ENCODE results near the gene TAS2R19. TPM values are rescaled to one million over a fixed set of nuclear protein-coding genes. Genes with fewer than 3 reads are reported as not detected.

TAS2R19 gene
- total RNA-seq, 2 donors from 2014 or later: 2.9 TPM

DNA sequence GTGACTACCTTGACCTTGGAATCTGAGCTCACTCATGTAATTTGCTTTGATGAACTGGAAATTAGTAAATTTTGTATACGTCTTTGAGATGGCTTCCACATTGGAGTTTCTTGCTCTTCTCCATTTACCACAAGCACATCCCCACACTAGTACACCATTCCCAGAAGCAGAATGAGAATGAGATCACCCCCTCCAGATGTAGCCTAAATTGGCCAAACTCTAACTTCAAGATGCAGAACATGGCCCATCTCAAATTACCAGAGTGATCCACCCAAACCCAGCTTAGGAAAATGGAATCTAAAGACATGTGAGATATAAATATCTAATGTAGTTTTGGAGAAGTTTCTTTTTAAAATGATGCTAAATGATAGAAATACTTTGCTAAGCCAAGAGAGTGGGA is 14.8 kb downstream of the TAS2R19 start:
- ATAC-seq (no peak), DNase-seq (no peak)
- intact Hi-C loops (cut with DNase I, micrococcal nuclease): no loop called here

DNA sequence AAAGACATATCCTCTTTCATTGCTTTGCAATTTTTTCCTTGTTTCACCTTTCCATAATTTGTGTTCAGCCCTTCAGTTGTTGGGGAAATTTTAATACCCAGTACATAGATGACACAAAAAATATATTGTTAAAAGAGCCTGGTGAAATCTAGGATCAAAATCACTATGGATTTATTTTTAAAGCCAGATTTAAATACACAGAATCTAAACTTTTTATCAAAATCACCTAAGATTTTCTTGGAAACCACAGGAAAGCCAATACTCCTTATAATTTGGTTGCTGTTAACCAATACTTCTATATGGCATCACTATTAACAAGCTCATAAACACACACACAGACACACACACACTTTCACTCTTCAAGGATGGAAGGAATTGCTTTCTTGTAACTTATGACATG is 24.2 kb downstream of the TAS2R19 start, which contains the start of gene TAS2R20:
Gene TAS2R20, minus strand, starts transcription at position 101 of the 400 bp plus-strand sequence. CDS start 429 bp downstream, outside the sequence.
- DNase-seq (no peak), ATAC-seq (no peak)
- intact Hi-C loops (cut with DNase I, micrococcal nuclease): no loop called here

DNA sequence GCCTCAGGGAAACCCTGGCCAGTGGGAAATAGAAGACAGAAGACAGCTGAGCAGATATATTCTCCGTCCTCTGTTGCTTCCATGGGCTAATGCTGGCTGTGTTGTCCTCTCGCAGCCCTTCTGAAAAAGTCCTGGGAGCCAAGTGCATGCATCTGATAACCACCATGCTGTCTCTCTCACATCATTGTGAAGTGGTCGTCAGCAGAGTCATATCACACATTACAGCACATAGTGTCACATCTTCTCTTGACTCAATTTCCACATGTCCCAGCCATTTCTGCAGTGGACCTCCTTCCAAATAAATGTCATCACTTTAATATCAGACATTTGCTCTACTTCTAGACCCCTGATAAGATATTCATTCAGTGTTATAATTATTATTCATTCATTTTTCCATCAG is 28.1 kb downstream of the TAS2R19 start:
- ATAC-seq (no peak), DNase-seq (no peak)
- intact Hi-C loops (cut with DNase I, micrococcal nuclease): no loop called here

- no peak for DNase-seq
- intact Hi-C loops (cut with DNase I, micrococcal nuclease): no loop called here
- no peak for ATAC-seq
Observed at GRCh38 chr12:10989107-10989506, 33.3 kb downstream of the TAS2R19 start.

DNA sequence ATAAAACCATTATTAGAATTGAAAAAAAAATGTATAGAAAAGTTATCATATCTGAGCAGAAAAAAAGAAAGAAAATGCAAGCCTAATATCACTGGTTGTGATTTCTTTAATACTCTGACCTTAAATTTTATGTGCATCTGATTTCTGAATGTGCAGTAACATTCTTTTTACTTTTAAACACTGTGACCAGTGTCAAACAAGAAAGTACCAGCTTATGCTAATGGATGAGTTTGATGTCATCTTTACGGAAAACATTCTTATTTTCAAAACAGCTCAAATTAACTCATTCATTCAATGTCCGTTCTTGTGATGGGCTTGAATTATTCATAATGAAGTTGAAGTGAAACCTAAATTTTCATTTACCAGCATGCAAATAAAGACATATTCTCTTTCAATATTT is 35.6 kb downstream of the TAS2R19 start, which contains the start of gene TAS2R50:
Gene TAS2R50, minus strand, starts transcription at position 101 of the 400 bp plus-strand sequence. Its CDS starts 52 bp downstream, at position 49.
- DNase-seq (no peak), ATAC-seq (no peak)
- intact Hi-C loops (cut with DNase I, micrococcal nuclease): no loop called here

DNA sequence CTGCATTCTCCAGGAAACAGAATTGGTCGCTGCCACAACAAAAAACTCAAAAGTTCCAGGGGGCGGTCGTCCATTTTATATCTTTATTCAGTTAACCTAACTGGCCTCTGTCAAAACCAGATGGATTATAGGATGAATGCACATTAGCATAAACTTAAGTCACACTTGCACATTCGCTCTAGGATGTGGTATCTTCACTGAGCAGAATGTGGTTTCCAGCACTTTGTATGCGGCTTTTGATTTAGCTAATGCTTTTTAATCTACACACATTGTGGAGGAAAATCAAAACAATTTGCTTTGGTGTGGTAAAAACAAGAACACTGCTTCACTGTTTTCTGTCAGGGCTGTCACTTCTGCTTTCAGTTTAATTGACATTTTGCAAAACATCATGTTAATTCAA is 40.2 kb downstream of the TAS2R19 start:
- intact Hi-C loops (cut with DNase I, micrococcal nuclease): no loop called here
- ATAC-seq: no peak
- DNase-seq: no peak

DNA sequence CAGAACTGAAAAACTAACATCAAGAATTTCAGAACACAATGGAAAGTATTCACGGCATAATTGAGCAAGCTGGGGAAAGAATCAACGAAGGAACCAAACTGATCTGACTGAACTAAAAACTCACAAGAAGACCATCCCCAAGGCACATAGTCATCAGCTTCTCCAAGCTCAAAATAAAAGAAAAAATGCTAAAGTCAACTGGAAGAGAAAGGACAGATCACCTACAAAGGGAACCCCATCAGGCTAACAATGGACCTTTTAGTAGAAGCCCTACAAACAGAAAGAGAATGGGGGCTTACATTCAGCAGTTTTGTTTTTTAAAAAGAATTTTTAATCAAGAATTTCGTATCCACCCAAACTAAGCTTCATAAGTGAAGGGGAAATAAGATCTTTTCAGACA is 47.5 kb downstream of the TAS2R19 start:
- no peak for ATAC-seq
- no peak for DNase-seq
- intact Hi-C loops (cut with DNase I, micrococcal nuclease): no loop called here

Other genes starting within 250 kb of the TAS2R19 start
- not detected for gene TAS2R7, start 220.0 kb downstream of the TAS2R19 start, total RNA-seq
- not detected for gene TAS2R8, start 215.3 kb downstream of the TAS2R19 start, total RNA-seq
- gene TAS2R9, start 212.5 kb downstream of the TAS2R19 start, total RNA-seq: not detected
- not detected for gene TAS2R10, start 196.3 kb downstream of the TAS2R19 start, total RNA-seq
- 1 to 10 TPM; 1.0 to 2.3 TPM for gene PRR4, start 173.1 kb downstream of the TAS2R19 start, total RNA-seq
- 10 to 100 TPM; 10.6 to 13.8 TPM for gene PRH1, start 138.4 kb downstream of the TAS2R19 start, total RNA-seq
- 1 to 10 TPM; 1.3 to 1.9 TPM for gene TAS2R13, start 113.1 kb downstream of the TAS2R19 start, total RNA-seq
- gene PRH2, start 93.4 kb downstream of the TAS2R19 start, total RNA-seq: not detected
- gene TAS2R14, start 83.4 kb downstream of the TAS2R19 start, total RNA-seq: 1 to 10 TPM; 1.8 to 2.1 TPM
- 1 to 10 TPM; 1.2 to 1.6 TPM for gene TAS2R50, start 35.7 kb downstream of the TAS2R19 start, total RNA-seq
- gene TAS2R20, start 24.3 kb downstream of the TAS2R19 start, total RNA-seq: 1 to 10 TPM; 1.6 to 1.7 TPM
- 1 to 10 TPM; 3.3 to 3.7 TPM for gene TAS2R31, start 8.8 kb upstream of the TAS2R19 start, total RNA-seq
- gene TAS2R46, start 39.7 kb upstream of the TAS2R19 start, total RNA-seq: 1 to 10 TPM in 1 of 2 donors, under 1 TPM in 1; 0.95 to 2.5 TPM
- under 1 TPM in 1 of 2 donors, not detected in 1; 0.42 TPM for gene TAS2R43, start 69.7 kb upstream of the TAS2R19 start, total RNA-seq
- 1 to 10 TPM; 2.3 to 4.0 TPM for gene TAS2R30, start 112.0 kb upstream of the TAS2R19 start, total RNA-seq
- 1 to 10 TPM; 7.6 to 8.1 TPM for gene SMIM10L1, start 148.6 kb upstream of the TAS2R19 start, total RNA-seq
- not detected for gene TAS2R42, start 164.3 kb upstream of the TAS2R19 start, total RNA-seq
- gene PRB3, start 247.1 kb upstream of the TAS2R19 start, total RNA-seq: not detected